NCI-H2227 (cell line): ENCODE data around the gene MEIS2.

Source experiments
- DNase-seq: peaks from one replicate; lab custom pipeline; 2025; ENCODE audit not compliant: unreplicated experiment; lab: John Stamatoyannopoulos, UW

Gene MEIS2

DNA sequence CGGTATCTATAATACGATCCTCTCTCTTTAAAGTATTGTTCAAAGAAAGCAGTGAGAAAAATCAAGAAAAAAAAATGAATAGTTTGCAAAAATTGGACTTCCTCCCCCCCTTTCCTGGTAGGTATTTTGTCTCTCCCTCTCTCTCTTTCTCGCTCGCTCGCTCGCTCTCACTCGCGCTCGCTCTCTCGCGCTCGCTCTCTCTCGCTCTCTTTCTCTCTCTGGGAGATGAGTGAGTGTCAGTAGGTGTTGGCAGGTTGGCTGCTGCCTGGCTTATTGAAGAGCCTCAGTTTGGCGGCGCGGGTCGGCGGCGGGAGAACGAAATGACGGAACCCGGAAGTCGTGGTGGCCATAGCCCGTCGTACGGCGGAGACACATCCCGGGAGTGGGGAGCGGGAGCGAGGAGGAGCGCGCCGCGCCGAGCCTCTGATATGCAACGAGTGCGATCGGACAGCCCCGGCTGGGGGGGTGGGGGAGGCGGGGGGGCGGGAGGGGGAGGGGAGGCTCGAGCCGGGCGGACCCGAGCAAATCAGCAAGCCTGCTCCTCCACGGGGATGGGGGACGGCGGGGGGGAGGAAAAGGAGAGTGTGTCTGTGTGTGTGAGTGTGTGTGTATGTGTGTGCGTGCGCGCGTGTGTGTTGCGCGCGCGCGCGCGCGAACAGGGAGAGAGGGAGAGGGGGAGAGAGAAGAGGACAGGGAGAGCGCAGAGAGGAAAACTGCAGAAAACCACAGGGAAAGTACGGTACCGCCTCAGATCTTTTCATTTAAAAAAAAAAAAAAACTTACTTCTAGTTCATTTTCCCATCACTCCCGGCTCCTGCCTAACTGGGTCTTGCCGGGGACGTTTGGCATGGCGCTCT is at the start of gene MEIS2:
MEIS2 (minus strand) TSS at position 441 of the 857 bp plus-strand sequence. CDS start 1,083 bp downstream, outside the sequence.
- DNase-seq, result peak; percentile 93

DNA sequence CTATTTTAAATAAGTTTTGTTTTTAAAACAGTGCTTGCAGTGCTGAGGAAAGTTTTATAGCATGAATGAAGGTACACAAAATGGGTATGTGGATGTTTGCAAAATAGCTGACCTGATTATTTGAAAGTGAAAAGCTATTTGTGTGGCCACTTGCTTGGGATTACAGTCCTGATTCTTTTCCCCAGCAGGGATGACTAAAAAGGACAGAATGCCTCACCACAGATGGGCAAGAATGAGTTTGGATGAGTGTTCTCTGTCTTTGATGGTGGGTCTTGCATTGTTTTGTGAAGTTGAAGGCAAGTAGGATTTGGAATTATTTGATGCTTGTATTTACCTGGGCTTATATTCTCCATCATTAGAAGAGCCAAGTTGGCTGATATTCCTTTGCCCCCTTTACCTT is 48.8 kb upstream of the MEIS2 start:
- no peak for DNase-seq

DNA sequence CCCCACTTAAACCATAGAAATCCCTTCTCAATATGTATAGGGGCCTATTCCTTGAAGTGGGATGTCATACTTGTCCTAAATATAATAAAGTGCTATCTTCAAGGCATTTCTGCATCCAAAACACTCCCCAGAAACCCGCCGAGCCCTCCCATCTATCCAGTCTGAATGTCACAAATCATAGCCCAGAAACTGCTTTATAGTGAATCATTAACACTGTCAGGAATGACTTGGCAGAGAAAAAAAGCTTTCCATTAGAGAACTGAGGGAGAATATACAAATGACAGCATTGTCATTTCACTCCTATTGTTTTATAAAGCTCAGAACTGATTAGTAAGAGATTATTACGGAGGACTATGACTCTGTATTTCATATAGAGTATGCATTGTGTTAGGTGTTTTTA is 48.4 kb upstream of the MEIS2 start:
- DNase-seq, result no peak

DNA sequence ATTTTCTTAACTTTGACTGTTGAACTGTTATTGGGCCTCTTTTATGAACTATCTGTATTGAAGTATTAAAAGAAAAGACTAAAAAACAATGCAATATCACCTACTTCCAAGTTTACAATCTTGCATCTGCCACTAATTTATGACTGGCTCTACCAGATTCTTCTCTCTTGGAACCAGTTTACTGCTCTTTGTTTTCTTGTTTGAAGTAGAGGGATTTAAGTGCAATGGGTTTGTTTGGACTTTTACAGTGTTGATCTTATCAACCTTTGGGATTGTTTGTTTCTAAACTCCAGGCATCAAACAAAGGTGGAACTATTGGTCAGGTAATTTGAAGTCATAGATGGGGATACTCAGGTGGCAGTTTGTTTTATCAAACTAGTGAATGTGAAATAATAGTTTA is 43.0 kb upstream of the MEIS2 start:
- no peak for DNase-seq

DNA sequence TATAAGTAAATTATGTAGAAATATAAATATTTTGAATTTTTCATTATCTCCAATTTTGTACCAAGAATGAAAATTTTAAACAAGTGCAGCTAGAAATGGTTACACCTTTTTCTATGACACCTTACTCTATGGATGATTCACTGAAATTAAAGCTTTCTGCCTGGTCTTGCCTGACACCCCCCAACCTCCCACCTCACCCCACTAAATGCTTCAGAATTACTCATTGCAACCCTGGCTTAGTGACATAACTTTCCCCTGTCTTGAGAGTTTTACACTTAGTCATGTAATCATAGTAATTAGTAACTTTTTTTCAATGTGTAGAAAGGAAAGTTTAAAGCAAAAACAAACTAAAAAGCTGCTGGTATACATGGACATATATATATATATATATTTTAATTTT is 42.0 kb upstream of the MEIS2 start:
- no peak for DNase-seq

DNA sequence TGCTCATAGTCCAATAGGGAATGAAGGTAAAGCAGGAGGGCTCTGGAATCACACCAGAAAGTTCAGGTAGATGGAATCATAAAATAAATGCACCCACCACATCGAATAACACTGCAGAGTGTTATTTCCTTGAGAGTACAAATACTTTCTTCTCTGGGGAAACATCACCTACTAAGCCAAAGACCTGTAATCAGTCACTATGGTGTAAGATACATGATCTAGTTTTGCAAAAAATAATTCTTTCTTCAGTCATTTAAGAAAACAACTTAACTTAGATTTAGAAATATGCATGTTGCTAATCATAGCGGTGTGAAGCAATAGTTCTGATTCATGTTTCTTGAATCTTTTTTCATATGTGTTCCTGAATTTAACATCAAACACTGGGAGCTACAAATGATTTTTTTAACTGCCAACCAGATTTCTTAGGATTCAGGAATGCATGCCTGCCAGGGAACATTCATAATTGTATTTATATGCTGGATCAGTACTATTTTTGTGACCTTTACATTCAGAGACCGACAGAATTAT is 40.2 kb upstream of the MEIS2 start:
- no peak for DNase-seq

DNA sequence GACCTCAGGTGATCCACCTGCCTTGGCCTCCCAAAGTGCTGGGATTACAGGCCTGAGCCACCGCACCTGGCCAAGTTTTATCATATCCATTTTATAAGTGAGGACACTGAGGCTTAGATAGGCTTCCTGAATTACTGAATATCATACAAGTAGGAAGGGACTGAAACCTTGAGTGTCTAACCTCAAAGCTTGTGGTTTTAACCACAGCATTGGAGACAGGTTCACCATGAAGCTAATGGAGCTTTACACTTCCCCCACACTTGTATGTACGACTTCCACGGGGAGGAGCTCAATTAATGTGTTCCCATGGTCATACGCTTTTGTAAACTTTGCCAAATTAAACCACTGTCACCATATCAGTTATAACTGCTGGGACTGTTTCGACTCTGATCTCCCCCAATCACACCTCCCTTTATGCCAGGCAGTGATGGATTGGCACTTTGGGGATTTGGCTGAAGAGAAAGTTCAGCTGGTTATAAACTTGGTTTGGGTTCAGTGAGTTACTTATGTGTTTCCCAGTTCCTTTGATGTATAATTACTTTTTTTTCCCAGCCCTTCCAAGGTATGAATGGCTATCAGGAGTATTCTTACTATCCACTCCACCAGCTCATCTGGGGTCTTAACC is 38.4 kb upstream of the MEIS2 start:
- DNase-seq, result no peak

DNA sequence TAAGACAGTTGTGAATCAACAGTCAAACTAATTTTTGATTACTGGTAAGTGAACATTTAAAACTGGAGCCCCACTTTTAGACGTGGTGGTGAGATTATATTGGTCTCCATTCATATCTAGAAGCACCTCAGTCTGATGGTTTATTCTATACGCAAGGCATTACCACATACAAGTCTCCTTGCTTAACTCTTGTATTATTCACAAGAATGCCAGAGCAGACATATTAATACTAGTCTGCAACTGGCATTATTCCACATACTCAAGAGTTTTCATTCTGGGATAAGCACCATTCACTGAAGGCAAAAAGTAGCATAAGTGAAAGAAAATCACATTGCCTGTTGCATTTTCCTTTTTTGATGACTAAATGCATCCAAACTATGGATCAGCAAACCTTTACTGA is 36.9 kb upstream of the MEIS2 start:
- no peak for DNase-seq

DNA sequence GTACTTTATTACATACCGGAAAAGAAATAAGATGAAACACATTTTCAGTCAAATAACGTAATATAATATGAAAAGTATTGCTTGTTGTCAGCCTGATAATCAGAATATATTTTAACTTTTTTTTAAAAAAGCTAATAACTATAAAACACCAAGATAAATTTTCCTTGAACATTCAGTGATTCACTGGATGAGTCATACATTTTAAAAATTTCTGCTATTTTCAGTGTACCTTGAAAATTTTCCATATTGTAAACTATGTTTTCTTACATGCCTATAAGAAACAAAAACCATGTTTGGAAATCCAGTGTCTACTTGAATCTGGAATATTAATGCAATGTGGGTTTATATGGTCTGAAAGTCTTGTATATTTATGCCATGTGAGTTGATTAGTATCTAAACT is 36.3 kb upstream of the MEIS2 start:
- no peak for DNase-seq

DNA sequence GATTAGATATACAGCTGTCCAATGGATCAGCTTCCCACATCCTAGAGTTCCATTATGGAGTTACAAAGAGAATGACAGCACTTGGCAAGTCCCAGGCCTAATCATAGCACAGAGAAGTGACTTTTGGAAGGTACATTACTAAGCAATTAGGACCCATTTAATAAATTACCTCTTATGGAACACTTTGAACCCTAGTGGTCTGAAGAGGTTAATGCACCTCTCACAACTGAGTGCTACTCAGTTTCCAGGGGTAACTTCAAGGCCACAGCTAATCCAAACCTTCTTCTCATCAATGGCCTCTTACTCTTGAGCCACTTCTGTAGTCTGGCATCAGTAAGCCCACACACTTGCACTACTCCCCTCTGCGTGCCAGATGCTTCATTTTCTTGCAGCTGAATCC is 34.9 kb upstream of the MEIS2 start:
- peak; percentile 18 for DNase-seq

DNA sequence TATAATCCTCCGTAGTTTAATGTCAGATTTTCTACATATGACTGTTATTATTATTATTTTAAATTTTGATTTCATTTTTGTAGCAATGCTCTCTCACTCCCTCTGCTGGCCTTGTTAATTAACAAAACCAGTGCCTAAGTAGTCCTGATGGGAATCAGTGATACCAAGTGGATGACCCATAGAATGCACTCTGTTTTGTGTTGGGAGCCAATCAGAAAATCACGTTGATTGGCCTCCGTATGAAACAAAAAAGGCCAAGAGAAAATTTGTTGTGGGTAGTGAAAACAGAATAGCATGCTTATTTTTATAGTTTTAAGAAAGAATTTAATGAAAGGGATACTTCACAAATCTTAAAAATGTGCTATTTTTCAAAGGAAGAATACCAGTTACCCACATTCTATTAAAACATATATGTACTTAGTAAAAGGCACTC is 34.4 kb upstream of the MEIS2 start:
- DNase-seq, result peak; percentile 11

DNA sequence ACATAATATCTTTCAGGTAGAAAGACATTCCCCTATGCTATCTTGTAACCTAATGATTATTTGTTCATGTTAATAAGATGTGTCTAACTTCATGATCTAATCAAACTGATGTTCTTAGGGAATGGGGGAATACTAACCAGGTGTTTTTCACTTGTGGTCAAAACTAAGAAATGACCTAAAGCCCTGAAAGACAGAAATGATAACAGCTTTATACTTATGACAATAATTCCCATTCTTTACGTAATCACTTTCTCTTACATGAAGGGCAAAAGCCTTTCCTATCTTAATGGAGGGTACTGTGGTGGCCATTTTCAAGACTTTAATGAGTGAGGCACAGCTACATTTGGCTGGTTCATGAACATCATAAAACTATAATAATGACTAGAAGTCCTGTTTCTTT is 33.9 kb upstream of the MEIS2 start:
- DNase-seq, result no peak

DNA sequence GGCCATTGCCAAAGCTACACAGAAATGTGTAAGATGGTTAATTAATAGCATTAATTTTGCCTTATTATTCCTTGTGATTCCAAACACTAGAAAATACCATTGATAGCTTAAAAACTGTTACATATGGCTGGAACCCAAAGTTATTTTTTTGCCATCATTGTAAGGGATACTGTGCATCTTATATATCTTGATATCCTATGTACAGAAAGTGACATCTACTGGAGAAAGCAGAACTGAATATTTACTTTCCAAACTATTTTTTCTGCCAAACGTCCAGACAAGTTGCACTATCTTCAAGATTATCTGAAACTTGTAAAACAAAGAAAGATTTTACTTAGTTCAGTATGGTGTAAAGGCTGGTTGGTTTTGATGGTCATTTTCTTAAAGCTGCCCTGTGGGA is 33.3 kb upstream of the MEIS2 start:
- no peak for DNase-seq

DNA sequence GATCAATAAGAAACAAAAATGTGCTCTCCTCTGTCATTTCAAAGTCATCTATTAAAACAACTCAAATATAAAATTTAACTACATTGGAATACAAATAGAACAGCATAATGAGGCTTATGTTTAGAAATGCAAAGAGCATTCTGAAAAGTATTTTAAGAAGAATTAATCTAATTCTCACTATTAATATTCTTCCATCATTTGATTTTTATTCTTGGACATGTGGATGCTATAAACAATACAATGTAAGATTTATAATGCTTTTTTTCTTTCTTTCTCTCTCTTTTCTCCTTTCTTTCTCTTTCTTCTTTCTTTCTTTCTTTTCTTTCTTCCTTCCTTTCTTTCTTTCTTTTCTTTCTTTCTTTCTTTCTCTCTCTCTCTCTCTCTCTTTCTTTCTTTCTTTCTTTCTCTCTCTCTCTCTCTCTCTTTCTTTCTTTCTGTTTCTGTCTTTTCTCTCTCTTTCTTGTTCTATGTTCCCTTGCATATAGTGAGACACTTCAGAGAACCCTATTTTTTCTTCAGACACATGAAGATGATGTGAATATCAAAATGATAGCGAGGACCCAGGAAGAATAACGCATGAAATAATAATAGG is 32.6 kb upstream of the MEIS2 start:
- DNase-seq, result no peak

DNA sequence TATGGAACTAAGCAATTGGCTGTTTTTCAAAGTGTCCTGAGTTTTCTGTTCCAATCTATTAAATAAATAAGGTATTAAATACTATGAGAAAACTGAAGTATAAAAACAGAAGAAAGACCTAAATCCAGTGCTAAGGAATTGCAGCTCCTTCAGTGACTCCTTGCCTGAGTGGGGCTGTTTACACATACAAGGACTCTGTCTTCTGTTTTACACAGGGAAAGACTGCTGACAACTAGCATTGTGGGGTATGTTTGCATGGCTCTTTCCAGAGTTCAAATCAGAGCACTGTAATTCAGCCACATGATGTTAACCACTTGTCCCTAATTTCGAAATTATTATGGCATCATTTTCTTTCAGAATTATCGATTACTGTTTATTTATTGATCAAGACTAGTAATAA is 31.3 kb upstream of the MEIS2 start:
- no peak for DNase-seq

DNA sequence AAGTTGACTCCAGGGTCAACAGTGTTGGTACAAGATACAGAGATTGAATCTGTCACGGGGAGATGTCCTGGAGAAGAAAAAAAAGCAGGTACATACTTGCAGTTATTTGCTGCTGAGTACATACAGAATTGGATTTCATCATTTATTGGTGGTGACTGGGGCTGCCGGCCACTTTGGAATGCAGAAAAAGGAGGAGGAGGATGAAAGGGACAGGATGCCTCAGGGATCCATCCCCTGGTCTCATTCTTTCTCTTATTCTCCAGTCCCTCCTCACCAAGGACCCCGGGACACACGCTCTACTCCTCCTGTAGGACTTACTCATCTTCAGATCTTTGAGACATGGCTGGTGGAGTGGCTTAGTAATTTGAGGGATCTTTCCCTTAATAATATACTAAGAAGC is 30.0 kb upstream of the MEIS2 start:
- DNase-seq, result no peak

DNA sequence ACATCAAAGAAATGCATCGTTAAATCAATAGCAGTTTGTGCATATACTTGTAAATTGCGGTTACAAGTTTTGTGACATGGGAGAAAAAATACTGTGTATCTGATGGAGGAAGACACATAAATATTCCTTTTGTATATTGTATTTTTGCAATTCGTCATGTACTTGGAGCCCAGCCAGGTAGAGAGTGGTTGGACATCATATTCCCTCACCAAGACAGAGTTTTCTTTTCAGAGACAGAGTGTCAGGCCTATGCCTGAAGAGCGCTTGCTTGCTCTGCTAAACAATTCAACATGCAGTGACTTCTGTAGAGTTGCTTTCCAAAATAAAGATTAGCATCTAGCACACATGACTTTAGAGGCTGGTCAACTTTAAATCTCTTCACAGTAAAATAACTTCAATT is 24.8 kb upstream of the MEIS2 start:
- DNase-seq, result no peak

DNA sequence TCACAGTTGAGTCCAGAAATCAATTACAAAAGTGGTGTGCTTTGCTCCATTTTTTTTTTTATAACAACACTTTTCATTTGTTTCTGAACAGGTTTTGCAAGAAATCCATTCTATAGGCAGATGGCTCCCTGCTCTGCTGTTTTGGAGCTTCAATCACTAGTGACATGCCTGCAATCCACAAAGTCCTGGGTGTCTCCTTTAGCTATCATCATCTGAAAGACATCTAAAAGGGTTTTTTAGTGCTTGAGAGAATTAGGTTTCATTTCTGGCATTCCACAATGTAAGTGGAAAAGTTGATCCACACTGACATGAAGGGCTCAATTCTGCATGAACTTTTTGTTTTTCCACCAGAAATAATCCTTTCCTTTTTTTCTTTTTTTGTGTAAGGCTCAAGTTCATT is 24.0 kb upstream of the MEIS2 start:
- no peak for DNase-seq

DNA sequence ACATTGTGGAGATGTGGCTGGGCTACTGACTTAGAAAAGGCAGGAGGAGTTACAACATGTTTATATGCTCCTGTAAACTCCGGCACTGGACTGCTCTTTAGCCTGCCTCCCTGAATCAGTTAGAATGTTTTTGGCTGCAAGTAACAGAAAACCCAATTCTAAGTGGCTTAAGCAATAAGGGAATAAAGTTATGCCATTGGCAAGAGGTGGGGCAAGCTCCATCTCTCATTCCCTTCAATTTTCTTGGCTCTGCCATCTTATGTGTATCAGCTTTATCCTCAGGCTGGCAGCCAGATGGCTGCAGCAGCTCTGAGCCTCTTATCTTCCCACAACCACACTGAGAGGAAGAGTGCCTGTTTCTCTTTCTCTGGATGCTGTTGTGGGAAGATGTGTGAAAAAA is 22.4 kb upstream of the MEIS2 start:
- no peak for DNase-seq

DNA sequence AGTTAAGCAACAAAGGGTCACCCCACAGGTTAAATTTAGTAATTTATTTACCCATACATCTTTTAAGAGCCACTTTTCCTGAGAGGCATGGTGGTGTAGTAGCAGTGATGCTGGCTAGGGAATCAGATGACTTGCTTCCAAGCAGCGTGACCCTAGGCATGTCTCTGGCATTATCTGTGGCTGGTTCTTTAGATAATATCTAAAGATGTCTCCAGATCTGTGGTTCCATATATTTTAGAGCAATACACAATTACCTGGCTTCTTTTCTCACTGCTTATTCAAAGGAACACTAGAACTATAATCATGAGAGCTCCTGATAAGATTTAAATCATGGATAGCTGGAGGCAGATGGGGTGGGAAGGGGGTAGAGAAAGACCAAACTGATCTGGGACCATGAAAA is 21.1 kb upstream of the MEIS2 start:
- DNase-seq, result no peak

DNA sequence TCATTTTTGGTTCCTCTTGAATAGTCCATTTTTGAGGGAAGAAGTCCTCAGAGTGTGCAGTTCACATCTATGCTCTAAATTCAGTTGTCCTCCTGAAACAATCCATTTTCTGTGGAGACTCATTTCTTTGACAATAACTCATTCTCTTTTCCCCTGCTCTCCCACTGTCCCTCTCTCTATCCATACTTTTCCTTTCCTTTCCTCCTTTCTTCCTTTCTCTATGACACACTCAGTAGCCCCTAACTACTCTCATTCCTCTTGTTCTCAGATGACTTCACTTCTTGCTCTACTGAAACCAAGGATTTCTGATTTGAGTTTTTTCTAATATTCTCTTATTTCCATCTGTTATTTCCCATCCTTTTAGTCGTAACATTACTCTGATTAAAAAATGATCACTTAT is 16.7 kb upstream of the MEIS2 start:
- DNase-seq, result no peak

DNA sequence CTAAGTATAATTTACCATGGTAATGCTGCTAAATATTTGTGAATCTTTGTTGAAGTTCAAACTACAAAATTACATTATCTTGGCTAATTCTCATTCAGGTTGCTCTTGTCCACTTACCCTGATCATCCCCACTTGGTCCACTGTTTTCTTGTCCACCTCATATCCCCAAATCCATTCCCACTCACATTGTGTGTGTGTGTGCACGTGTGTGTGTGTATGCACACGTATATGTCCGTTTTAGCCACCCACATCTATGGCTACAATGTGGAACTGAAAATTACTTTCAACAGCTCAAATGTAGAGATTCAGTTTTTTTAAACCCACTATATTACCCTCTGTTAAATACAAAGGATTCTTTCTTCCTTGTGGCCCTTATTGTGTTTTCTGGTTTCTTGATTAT is 15.2 kb upstream of the MEIS2 start:
- DNase-seq, result no peak
